HG03097 (cell line): ENCODE results near the gene ZBTB46.

ENCODE experiments used
- ATAC-seq: cut with Tn5 transposase; IDR thresholded peaks from one replicate; pipeline ENCODE4 v1.9.1; 2021; ENCODE audit not compliant: unreplicated experiment, low FRiP score

Gene ZBTB46

GRCh38 chr20:63698739-63699465, 132.2 kb downstream of the ZBTB46 start:
- ATAC-seq: no peak

- no peak for ATAC-seq
Observed at GRCh38 chr20:63697868-63698545, 133.1 kb downstream of the ZBTB46 start.

- no peak for ATAC-seq
Observed at GRCh38 chr20:63697357-63697867, 133.7 kb downstream of the ZBTB46 start.

GRCh38 chr20:63696628-63697356, 134.3 kb downstream of the ZBTB46 start, which contains the start of gene TNFRSF6B:
TSS of gene TNFRSF6B (plus strand) at chr20:63696652. CDS start at chr20:63696768, 116 bp downstream.
- no peak for ATAC-seq

- no peak for ATAC-seq
Observed at GRCh38 chr20:63696306-63696627, 134.8 kb downstream of the ZBTB46 start.

GRCh38 chr20:63695424-63696305, 135.4 kb downstream of the ZBTB46 start:
- no peak for ATAC-seq

- ATAC-seq: no peak
Observed at GRCh38 chr20:63694584-63695423, 136.3 kb downstream of the ZBTB46 start.

- no peak for ATAC-seq
Observed at GRCh38 chr20:63693733-63694583, 137.1 kb downstream of the ZBTB46 start.
